ENCODE results near the gene IFNAR2.

DNA sequence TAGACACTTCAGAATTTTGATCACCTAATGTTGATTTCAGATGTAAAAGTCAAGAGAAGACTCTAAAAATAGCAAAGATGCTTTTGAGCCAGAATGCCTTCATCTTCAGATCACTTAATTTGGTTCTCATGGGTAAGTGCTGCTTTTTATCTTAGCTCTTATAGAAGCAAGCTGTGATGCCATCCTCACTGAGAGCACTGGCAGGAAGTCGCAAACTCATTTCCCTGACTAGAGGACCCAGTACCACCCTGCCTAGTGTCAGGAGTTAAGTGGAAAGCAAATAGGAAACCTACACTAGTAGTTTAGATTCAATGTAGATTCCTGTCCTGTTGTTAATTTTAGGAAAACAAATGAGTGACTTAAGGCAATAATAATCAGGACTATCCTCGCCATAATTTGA is 12.1 kb downstream of the IFNAR2 start:
- TF ChIP-seq, protein P1, sequence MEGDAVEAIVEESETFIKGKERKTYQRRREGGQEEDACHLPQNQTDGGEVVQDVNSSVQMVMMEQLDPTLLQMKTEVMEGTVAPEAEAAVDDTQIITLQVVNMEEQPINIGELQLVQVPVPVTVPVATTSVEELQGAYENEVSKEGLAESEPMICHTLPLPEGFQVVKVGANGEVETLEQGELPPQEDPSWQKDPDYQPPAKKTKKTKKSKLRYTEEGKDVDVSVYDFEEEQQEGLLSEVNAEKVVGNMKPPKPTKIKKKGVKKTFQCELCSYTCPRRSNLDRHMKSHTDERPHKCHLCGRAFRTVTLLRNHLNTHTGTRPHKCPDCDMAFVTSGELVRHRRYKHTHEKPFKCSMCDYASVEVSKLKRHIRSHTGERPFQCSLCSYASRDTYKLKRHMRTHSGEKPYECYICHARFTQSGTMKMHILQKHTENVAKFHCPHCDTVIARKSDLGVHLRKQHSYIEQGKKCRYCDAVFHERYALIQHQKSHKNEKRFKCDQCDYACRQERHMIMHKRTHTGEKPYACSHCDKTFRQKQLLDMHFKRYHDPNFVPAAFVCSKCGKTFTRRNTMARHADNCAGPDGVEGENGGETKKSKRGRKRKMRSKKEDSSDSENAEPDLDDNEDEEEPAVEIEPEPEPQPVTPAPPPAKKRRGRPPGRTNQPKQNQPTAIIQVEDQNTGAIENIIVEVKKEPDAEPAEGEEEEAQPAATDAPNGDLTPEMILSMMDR (conservative IDR thresholded peaks at IDR 0.05 in 1 of 2, IDR thresholded peaks at IDR 0.05 in 1 of 2; ENCODE audit: low read depth in 1 of 2, low read length in 2 of 2), result no peak
- TF ChIP-seq EZH2 (IDR thresholded peaks at IDR 0.05; ENCODE audit: low read length, missing control alignments), result no peak

Data from fibroblast of lung (primary cell).